GM12891 (cell line): Measurements from ENCODE around the gene S100A9. TPM values are rescaled to one million over a fixed set of nuclear protein-coding genes. Genes with fewer than 3 reads are reported as not detected.
A peak's percentile ranks its signal among the peaks of the same experiment; 100 is the strongest.
"Not testable (repeated sequence)": the region's sequence is repeated elsewhere in the genome, so short reads cannot be mapped to it uniquely, and the experiment has no call there.

Experiments used
- DNase-seq: peaks from one replicate; pipeline ENCODE4 v3.0.0; 2011; ENCODE audit warnings: low spot score; ENCODE audit not compliant: insufficient read length
- FAIRE-seq: peaks from 2 replicates; lab custom pipeline; 2011; peaks lifted over from hg19 to GRCh38; lab: Jason Lieb, UNC
- PAX5 ChIP-seq: IDR thresholded peaks from 2 replicates; pipeline ENCODE4 v1.6.1; 2011; ENCODE audit warnings: low read length, moderate library complexity, mild to moderate bottlenecking; ENCODE audit not compliant: insufficient read depth, severe bottlenecking
- POLR2A ChIP-seq: IDR thresholded peaks from 2 replicates; pipeline ENCODE4 v1.6.1; 2011; ENCODE audit warnings: low read depth, low read length, control low read depth
- POLR2AphosphoS5 ChIP-seq: IDR thresholded peaks from 2 replicates; pipeline ENCODE4 v1.6.1; 2011; ENCODE audit warnings: low read depth, low read length, control low read depth
- POU2F2 ChIP-seq: IDR thresholded peaks from 2 replicates; pipeline ENCODE4 v1.6.1; 2011; ENCODE audit warnings: low read depth, mild to moderate bottlenecking, control low read depth, low read length, moderate library complexity
- SPI1 ChIP-seq: IDR thresholded peaks from 2 replicates; pipeline ENCODE4 v1.6.1; 2011; ENCODE audit warnings: low read depth, low read length, control low read depth
- TAF1 ChIP-seq: IDR thresholded peaks from 2 replicates; pipeline ENCODE4 v1.6.1; 2011; ENCODE audit warnings: low read depth, low read length, control low read depth
- polyA plus RNA-seq: library from polyadenylated mRNA; unstranded; fragments of >200 nt; gene quantifications from one replicate; pipeline ENCODE4 v1.2.1, GENCODE V29; 2012; ENCODE audit warnings: low read depth, missing spikeins, inconsistent platforms; ENCODE audit not compliant: missing spikeins

S100A9 gene
- not detected for polyA plus RNA-seq

- DNase-seq, result no peak
- FAIRE-seq, result no peak
- TF ChIP-seq POLR2A, result no peak
- no peak for TF ChIP-seq SPI1
- TF ChIP-seq POLR2AphosphoS5, result no peak
- TF ChIP-seq POU2F2, result no peak
- no peak for TF ChIP-seq TAF1
- no peak for TF ChIP-seq PAX5
These were observed at the start of gene S100A9 for GRCh38 chr1:153357853-153358690. Gene S100A9, plus strand, starts transcription at chr1:153357854. Its CDS starts 430 bp downstream, at chr1:153358284.

- DNase-seq, result no peak
These were observed 49.1 kb upstream of the S100A9 start for GRCh38 chr1:153308540-153308939.

GRCh38 chr1:153309441-153309840, 48.2 kb upstream of the S100A9 start:
- FAIRE-seq (no peak), DNase-seq (no peak)
- TF ChIP-seq POLR2AphosphoS5 (no peak), POLR2A (no peak), TAF1 (no peak), POU2F2 (no peak), SPI1 (no peak), PAX5 (no peak)

More at GRCh38 chr1:153308540-153308939, 49.1 kb upstream of the S100A9 start:
- no peak for FAIRE-seq
- TF ChIP-seq POLR2A (no peak), PAX5 (no peak), TAF1 (no peak), SPI1 (no peak), POU2F2 (no peak), POLR2AphosphoS5 (no peak)

- TF ChIP-seq POU2F2, result no peak
- TF ChIP-seq POLR2A, result no peak
- TF ChIP-seq SPI1, result no peak
- no peak for TF ChIP-seq TAF1
- TF ChIP-seq POLR2AphosphoS5, result no peak
- no peak for FAIRE-seq
These were observed 47.1 kb upstream of the S100A9 start for GRCh38 chr1:153310526-153310925.

GRCh38 chr1:153312570-153313186, 45.0 kb upstream of the S100A9 start, which contains the start of gene PGLYRP3:
Gene PGLYRP3, minus strand, starts transcription at chr1:153312952. Its CDS starts 2,287 bp downstream, at chr1:153310665.
- DNase-seq, result no peak
- no peak for FAIRE-seq
- TF ChIP-seq SPI1, result no peak
- TF ChIP-seq POU2F2, result no peak
- TF ChIP-seq TAF1, result no peak
- TF ChIP-seq POLR2AphosphoS5, result no peak
- TF ChIP-seq PAX5, result no peak
- no peak for TF ChIP-seq POLR2A

More at GRCh38 chr1:153310526-153310925, 47.1 kb upstream of the S100A9 start:
- no peak for DNase-seq

- FAIRE-seq (no peak), DNase-seq (no peak)
- TF ChIP-seq PAX5 (no peak), TAF1 (no peak), POU2F2 (no peak), SPI1 (no peak), POLR2A (no peak), POLR2AphosphoS5 (no peak)
These were observed 44.4 kb upstream of the S100A9 start for GRCh38 chr1:153313288-153313687.

GRCh38 chr1:153314388-153314787, 43.3 kb upstream of the S100A9 start:
- DNase-seq, FAIRE-seq: not testable (repeated sequence)

- FAIRE-seq, DNase-seq: not testable (repeated sequence)
- peak; percentile 7; the same call in 1 of the 2 replicates for TF ChIP-seq SPI1
These were observed 41.6 kb upstream of the S100A9 start for GRCh38 chr1:153316013-153316412.

GRCh38 chr1:153318145-153318544, 39.5 kb upstream of the S100A9 start:
- FAIRE-seq, DNase-seq: not testable (repeated sequence)

GRCh38 chr1:153322568-153322967, 35.1 kb upstream of the S100A9 start:
- no peak for FAIRE-seq
- TF ChIP-seq POU2F2 (no peak), POLR2A (no peak), TAF1 (no peak), SPI1 (no peak)
- no peak for DNase-seq

GRCh38 chr1:153324912-153325311, 32.7 kb upstream of the S100A9 start:
- DNase-seq (no peak), FAIRE-seq (no peak)
- TF ChIP-seq PAX5 (no peak), POLR2A (no peak), TAF1 (no peak), POU2F2 (no peak), POLR2AphosphoS5 (no peak), SPI1 (no peak)
